H54 (cell line): ENCODE measurements around the gene ZNF609.
"Not testable (repeated sequence)": the region's sequence is repeated elsewhere in the genome, so short reads cannot be mapped to it uniquely, and the experiment has no call there.

Source experiments
- DNase-seq: peaks from one replicate; pipeline ENCODE4 v3.0.0; 2011; ENCODE audit warnings: low spot score, mixed read lengths; ENCODE audit not compliant: insufficient read length
- FAIRE-seq: peaks from 3 replicates; lab custom pipeline; 2011; peaks lifted over from hg19 to GRCh38; lab: Jason Lieb, UNC
- POLR2A ChIP-seq: IDR thresholded peaks from 2 replicates; pipeline ENCODE4 v1.6.1; 2011; ENCODE audit warnings: low read depth, mild to moderate bottlenecking, low read length

The ZNF609 gene

DNA sequence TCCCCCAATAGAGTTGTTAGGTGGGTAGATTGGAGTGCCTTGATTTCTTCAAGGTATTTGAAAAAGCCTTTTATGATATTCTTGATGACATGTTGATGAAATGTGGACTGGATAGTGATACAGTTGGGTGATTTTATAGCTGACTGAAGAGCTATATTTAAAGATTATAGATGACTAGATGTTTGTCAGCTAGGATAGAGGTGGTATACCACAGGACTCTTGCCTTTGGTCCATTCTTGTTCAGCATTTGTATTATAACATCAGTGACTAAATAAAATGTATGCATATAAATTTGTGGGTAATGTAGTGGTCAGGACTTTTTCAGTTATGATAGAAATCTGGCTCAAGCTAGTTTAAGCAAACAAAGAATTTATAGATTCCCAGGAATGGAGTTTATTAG is 143.9 kb downstream of the ZNF609 start:
- no peak for DNase-seq
- no peak for FAIRE-seq
- no peak for TF ChIP-seq POLR2A

GRCh38 chr15:64607416-64607815 is 147.0 kb downstream of the ZNF609 start:
- DNase-seq, FAIRE-seq: not testable (repeated sequence)

DNA sequence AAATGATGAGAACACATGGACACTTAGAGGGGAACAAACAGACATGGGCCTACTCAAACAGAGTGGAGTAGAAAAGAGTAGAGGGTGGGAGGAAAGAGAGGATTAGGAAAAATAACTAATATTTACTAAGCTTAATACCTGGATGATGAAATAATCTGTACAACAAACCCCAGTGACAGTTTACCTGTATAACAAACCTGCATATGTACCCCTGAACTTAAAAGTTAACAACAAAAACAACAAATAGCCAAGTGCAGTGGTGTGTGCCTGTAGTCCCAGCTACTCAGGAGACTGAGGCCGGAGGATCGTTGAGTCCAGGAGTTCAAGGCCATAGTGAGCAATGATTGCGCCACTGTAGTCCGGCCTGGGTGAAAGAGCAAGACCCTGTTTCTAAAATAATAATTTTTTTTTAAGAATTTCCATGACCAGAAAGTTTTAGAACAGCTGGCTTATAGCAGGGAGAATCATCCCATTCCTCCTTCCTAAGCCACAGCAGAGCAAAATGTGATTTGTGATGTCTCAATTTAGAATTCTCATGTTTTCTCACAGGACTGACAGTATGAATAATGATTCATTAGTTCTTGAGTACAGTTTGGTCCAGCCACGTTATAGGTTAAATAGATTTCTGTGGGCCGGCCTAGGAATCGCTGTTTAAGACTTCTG is 150.0 kb downstream of the ZNF609 start:
- no peak for TF ChIP-seq POLR2A
- no peak for FAIRE-seq
- DNase-seq, result no peak

- no peak for TF ChIP-seq POLR2A
- DNase-seq, result no peak
- FAIRE-seq, result no peak
These were observed 150.8 kb downstream of the ZNF609 start for GRCh38 chr15:64611085-64611725.

GRCh38 chr15:64614519-64614918 is 154.1 kb downstream of the ZNF609 start:
- FAIRE-seq, result no peak
- no peak for TF ChIP-seq POLR2A
- DNase-seq, result no peak

GRCh38 chr15:64617727-64618126 is 157.3 kb downstream of the ZNF609 start:
- TF ChIP-seq POLR2A, result no peak
- FAIRE-seq (no peak), DNase-seq (no peak)

- no peak for DNase-seq
- TF ChIP-seq POLR2A, result no peak
- no peak for FAIRE-seq
These were observed 157.8 kb downstream of the ZNF609 start for GRCh38 chr15:64618138-64618537.

DNA sequence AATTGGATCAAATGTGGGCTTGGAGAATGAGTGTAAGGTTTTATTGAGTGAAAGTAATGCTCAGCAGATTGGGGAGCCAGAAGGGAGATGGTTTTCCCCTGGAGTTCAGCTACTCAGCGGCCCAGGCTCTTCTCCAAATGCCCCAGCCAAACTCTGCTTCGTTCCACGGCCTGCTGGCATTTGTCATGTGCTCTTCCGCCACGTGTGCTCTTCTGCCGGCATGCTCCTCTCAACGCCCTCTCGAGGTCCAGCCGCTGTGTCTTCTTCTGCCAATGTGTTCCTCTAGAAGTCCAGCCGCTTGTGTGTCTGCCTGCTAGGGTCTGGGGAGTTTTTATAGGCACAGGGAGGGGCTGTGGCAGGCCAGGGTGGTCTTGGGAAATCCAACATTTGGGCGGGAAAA is 158.2 kb downstream of the ZNF609 start:
- no peak for FAIRE-seq
- DNase-seq, result no peak
- TF ChIP-seq POLR2A, result no peak

GRCh38 chr15:64619880-64620839 is 159.8 kb downstream of the ZNF609 start:
- no peak for FAIRE-seq
- no peak for TF ChIP-seq POLR2A
- no peak for DNase-seq

- TF ChIP-seq POLR2A, result no peak
- DNase-seq, result no peak
- no peak for FAIRE-seq
These were observed 160.7 kb downstream of the ZNF609 start for GRCh38 chr15:64621056-64621455.

- no peak for TF ChIP-seq POLR2A
- DNase-seq, result no peak
- no peak for FAIRE-seq
These were observed 162.3 kb downstream of the ZNF609 start for GRCh38 chr15:64622410-64623260.

DNA sequence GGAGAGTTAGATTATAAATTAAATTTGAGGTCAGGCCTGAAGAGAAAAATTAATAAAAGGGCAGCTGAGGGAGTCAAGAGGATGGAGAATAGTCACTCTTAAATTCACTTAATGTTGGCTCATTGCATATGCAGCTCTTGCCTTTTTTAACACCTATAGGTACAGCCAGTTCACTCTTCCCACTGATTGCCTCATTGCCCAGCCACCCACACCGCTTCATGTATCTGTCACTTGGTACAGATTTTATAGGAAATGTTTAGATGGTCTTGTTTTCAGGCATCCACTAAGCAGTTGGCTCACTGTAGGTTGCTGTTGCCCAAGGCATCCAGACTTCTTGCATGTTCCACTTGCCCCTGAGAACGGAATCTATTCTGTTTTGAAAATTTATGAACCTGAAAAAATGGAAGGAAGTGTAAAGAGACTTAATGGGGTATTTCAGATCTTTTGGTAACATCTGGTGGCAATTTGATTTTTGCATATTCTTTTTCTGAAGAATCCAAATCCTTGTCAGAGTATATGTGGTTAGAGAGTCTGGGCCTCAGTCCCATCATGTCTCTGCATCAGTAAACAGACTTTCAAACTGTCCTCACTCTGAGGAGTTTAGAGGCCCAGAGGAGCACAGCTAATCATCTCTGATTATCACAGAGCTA is 163.1 kb downstream of the ZNF609 start:
- TF ChIP-seq POLR2A, result no peak
- FAIRE-seq (no peak), DNase-seq (no peak)

- no peak for TF ChIP-seq POLR2A
- FAIRE-seq (no peak), DNase-seq (no peak)
These were observed 163.9 kb downstream of the ZNF609 start for GRCh38 chr15:64624242-64624641.
